H1 (cell line): ENCODE results near the gene STAU1.

Experiments used
- CREB1 ChIP-seq: IDR thresholded peaks from 2 replicates; pipeline ENCODE4 v1.6.1; 2012; ENCODE audit warnings: inconsistent platforms
- EZH2 ChIP-seq: fragments of 200-600 bp; sonication (generic); IDR thresholded peaks from 2 replicates; pipeline ENCODE4 v1.7.1; 2012; ENCODE audit warnings: low read depth, mild to moderate bottlenecking, moderate library complexity, low read length, inconsistent platforms; ENCODE audit not compliant: severe bottlenecking
- JUND ChIP-seq: IDR thresholded peaks from 2 replicates; pipeline ENCODE4 v1.6.1; 2011; ENCODE audit warnings: mild to moderate bottlenecking, improper control_type of control experiment, low read length
- MAFK ChIP-seq: IDR thresholded peaks from 2 replicates; pipeline ENCODE4 v1.6.1; 2012; ENCODE audit warnings: low read depth, mild to moderate bottlenecking, improper control_type of control experiment, low read length
- PHF8 ChIP-seq: fragments of 200-600 bp; sonication (generic); conservative IDR thresholded peaks from 2 replicates; pipeline ENCODE4 v1.7.1; 2012; ENCODE audit warnings: low read depth, mild to moderate bottlenecking, inconsistent platforms, low read length, moderate library complexity
- POLR2A ChIP-seq, 2 experiments: IDR thresholded peaks; 1 replicate in 1 of 2; 2 replicates in 1 of 2; pipeline ENCODE4 v1.6.1; 2011; ENCODE audit warnings: low read depth in 2 of 2, low read length in 2 of 2, mild to moderate bottlenecking in 2 of 2; ENCODE audit errors: control extremely low read depth in 1 of 2
- POLR2AphosphoS5 ChIP-seq: IDR thresholded peaks from 2 replicates; pipeline ENCODE4 v1.6.1; 2011; ENCODE audit warnings: low read depth, low read length
- RFX5 ChIP-seq: IDR thresholded peaks from 2 replicates; pipeline ENCODE4 v1.6.1; 2011; ENCODE audit warnings: low read depth, low read length, improper control_type of control experiment, borderline replicate concordance
- RXRA ChIP-seq: IDR thresholded peaks from 2 replicates; pipeline ENCODE4 v1.6.1; 2011; ENCODE audit warnings: low read depth, mild to moderate bottlenecking, low read length, moderate library complexity; ENCODE audit not compliant: insufficient read depth
- TAF1 ChIP-seq: IDR thresholded peaks from 2 replicates; pipeline ENCODE4 v1.6.1; 2011; ENCODE audit warnings: mild to moderate bottlenecking, low read depth, low read length
- ZNF274 ChIP-seq: IDR thresholded peaks from 2 replicates; pipeline ENCODE4 v1.7.0; 2012; ENCODE audit warnings: low read length, borderline replicate concordance; ENCODE audit errors: extremely low read depth
- TF ChIP-seq, protein P1 (sequence below): IDR thresholded peaks from 2 replicates; pipeline ENCODE4 v1.6.1; 2011; ENCODE audit warnings: low read length, improper control_type of control experiment
- TF ChIP-seq, protein P2 (sequence below), 3 experiments: IDR thresholded peaks; 1 replicate in 2 of 3; 2 replicates in 1 of 3; pipeline versions ENCODE4 v1.5.1 to v1.6.1; 2011; ENCODE audit warnings: low read length in 3 of 3, mild to moderate bottlenecking in 3 of 3, inconsistent platforms in 2 of 3, low read depth in 1 of 3, moderate library complexity in 1 of 3; ENCODE audit not compliant: insufficient read depth in 1 of 3; ENCODE audit errors: control extremely low read depth in 1 of 3

DNA sequence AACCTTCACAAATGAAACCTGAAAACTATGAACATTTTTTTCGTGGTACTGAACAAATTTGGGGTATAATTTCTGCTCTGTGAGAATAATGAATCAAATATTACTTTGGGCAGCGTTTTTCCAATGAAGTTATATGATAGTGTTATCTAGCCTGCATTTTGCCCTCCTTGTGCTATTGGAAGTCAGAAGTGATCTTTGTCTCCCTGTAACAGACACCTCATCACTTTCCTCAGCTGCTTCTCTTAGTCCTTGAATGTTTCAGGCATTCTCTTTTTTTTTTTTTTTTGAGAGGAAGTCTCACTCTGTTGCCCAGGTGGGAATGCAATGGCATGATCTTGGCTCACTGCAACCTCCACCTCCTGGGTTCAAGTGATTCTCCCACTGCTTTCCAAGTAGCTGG is 41.2 kb upstream of the STAU1 start:
- no peak for TF ChIP-seq POLR2AphosphoS5
- TF ChIP-seq PHF8, result no peak
- no peak for TF ChIP-seq RXRA
- TF ChIP-seq CREB1, result no peak
- TF ChIP-seq POLR2A (IDR thresholded peaks at IDR 0.05; ENCODE audit: control extremely low read depth in 1 of 2, low read depth in 2 of 2, low read length in 2 of 2), result no peak
- TF ChIP-seq EZH2, result no peak
- TF ChIP-seq RFX5, result no peak
- no peak for TF ChIP-seq ZNF274
- TF ChIP-seq JUND, result no peak
- TF ChIP-seq, protein P1, sequence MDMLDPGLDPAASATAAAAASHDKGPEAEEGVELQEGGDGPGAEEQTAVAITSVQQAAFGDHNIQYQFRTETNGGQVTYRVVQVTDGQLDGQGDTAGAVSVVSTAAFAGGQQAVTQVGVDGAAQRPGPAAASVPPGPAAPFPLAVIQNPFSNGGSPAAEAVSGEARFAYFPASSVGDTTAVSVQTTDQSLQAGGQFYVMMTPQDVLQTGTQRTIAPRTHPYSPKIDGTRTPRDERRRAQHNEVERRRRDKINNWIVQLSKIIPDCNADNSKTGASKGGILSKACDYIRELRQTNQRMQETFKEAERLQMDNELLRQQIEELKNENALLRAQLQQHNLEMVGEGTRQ, result no peak
- TF ChIP-seq, protein P2, sequence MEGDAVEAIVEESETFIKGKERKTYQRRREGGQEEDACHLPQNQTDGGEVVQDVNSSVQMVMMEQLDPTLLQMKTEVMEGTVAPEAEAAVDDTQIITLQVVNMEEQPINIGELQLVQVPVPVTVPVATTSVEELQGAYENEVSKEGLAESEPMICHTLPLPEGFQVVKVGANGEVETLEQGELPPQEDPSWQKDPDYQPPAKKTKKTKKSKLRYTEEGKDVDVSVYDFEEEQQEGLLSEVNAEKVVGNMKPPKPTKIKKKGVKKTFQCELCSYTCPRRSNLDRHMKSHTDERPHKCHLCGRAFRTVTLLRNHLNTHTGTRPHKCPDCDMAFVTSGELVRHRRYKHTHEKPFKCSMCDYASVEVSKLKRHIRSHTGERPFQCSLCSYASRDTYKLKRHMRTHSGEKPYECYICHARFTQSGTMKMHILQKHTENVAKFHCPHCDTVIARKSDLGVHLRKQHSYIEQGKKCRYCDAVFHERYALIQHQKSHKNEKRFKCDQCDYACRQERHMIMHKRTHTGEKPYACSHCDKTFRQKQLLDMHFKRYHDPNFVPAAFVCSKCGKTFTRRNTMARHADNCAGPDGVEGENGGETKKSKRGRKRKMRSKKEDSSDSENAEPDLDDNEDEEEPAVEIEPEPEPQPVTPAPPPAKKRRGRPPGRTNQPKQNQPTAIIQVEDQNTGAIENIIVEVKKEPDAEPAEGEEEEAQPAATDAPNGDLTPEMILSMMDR (IDR thresholded peaks at IDR 0.05; ENCODE audit: control extremely low read depth in 1 of 3, insufficient read depth in 1 of 3, low read depth in 1 of 3, low read length in 3 of 3), result no peak
- TF ChIP-seq MAFK, result no peak
- no peak for TF ChIP-seq TAF1
